D721Med (cell line): ENCODE measurements around the gene VPS9D1.
A peak's percentile ranks its signal among the peaks of the same experiment; 100 is the strongest.
"Not testable (repeated sequence)": the region's sequence is repeated elsewhere in the genome, so short reads cannot be mapped to it uniquely, and the experiment has no call there.

Experiments
- DNase-seq: peaks from one replicate; pipeline ENCODE4 v3.0.0; 2011; ENCODE audit warnings: low spot score; ENCODE audit not compliant: insufficient read length
- FAIRE-seq: peaks from 2 replicates; lab custom pipeline; 2011; peaks lifted over from hg19 to GRCh38; lab: Jason Lieb, UNC
- TF ChIP-seq, protein P1 (sequence below): IDR thresholded peaks from 2 replicates; pipeline ENCODE4 v1.5.1; 2012; ENCODE audit warnings: mild to moderate bottlenecking, control low read depth; ENCODE audit not compliant: insufficient read depth; ENCODE audit errors: missing control alignments

VPS9D1 gene

DNA sequence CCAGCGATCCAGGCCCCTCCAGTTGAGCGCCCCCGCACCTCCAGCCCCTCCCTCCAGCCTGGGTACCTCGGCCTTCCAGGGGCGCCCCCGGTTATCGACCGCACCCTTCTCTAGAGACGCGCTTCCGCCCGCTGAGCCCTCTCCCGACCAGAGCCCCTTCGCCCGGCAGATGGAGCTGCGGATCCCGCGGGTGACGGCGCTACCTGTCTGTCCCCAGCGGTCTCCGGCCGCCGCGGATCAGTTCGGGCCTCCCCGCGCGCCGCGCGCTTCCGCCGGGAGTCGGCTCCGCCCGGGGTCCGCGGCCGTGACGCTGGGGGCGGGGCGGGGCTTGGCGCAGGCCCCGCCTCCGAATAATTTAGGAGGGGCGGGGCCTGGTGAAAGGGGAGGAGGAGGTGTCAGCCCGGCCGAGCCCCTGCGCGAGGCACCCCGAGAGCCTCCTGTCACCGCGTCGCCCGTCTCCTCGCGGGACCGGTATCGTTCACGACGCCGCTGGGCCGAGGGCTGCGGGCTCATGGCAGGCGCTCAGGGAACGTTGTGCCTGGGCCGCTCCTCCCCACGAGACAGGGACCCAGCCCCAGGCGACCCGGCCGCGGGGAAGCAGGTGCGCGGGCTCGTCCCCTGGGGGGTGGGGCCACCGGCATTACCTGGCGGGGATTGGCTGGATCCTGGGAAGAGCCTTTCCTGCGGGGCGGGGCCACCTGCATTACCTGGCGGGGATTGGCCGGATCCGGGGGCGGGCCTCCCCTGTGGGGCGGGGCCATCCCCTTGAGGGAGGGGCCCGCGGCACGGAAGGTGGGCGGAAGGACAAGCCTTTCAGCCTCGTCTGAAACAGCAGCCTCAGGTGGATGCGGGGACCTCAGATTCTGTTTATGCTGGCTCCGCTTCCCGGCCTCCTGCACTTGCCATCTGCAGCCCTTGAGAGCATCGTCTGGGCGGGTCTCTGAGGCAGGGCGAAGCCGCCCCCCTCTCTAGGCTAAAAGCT is 19.0 kb downstream of the VPS9D1 start, which contains the start of gene SPATA2L:
Gene SPATA2L (minus strand): TSS at position 281 of the 982 bp plus-strand sequence. CDS start 473 bp downstream, outside the sequence.
- TF ChIP-seq, protein P1, sequence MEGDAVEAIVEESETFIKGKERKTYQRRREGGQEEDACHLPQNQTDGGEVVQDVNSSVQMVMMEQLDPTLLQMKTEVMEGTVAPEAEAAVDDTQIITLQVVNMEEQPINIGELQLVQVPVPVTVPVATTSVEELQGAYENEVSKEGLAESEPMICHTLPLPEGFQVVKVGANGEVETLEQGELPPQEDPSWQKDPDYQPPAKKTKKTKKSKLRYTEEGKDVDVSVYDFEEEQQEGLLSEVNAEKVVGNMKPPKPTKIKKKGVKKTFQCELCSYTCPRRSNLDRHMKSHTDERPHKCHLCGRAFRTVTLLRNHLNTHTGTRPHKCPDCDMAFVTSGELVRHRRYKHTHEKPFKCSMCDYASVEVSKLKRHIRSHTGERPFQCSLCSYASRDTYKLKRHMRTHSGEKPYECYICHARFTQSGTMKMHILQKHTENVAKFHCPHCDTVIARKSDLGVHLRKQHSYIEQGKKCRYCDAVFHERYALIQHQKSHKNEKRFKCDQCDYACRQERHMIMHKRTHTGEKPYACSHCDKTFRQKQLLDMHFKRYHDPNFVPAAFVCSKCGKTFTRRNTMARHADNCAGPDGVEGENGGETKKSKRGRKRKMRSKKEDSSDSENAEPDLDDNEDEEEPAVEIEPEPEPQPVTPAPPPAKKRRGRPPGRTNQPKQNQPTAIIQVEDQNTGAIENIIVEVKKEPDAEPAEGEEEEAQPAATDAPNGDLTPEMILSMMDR, result no peak
- peak; percentile 77 for DNase-seq
- FAIRE-seq, result no peak

DNA sequence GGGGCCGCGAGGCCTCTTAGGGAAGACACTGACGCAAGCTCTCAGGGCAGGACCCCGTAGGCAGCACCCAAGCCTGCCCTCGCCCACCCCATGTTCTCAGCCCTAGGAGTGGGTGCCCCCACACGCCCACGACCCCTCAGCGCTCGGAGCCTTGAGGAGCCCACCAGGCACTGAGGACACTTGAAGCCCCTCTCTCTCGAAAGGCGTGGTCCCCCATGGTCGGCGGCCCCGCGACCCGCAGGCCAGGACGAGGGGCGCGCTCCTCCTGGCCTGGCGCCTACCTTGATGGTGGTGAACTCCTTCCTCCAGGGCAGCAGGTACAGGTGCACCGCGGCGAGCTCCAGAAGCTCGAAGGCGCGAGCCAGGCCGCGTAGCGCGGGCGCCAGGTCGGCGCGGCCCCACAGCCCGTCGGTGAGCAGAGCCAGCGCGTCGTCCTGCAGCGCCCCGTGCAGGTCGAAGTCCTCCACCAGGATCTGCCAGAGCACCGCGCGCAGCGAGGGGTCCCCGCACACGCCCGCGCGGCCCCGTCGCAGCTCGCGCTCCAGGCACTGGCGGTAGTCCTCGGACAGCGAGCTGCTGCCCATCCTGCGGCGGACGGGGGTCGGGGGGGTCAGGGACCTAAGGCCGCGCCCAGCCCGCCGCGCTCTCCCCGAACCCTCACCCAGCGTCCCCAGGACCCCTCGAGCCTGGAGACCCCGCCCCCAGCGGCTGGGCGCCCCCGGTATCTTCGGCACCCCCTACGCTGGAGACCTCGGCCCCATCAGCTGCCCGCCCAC is 19.9 kb downstream of the VPS9D1 start:
- DNase-seq, result no peak
- TF ChIP-seq, protein P1, result peak; percentile 23
- no peak for FAIRE-seq

DNA sequence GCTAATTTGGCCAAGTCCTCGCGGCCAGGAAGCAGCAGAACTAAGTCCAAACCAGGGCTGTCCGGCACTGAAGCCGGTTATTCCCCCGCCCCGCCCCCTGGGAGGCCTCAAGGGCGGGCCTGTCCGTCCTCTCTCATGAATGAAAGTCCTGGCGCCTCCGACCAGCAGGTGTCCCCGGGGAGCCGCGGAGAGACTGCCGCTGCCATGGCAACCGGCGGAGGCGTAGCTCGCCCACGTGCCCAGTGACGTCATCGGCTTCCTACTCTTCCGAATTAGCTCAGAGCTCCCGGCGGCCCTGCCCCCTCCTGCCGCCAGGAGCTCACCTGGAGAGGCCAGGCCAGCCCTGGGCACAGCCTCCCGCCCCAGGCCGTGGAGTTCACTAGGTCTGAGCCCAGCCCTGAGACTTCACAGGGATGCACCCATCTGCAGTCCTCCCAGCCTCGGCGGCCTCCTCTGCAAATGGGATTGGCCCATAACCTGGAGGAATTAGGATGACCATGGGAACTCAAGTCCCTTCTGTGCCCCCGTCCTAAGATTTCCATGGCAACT is 20.5 kb downstream of the VPS9D1 start:
- TF ChIP-seq, protein P1, result peak; percentile 46
- FAIRE-seq (no peak), DNase-seq (peak; percentile 73)

DNA sequence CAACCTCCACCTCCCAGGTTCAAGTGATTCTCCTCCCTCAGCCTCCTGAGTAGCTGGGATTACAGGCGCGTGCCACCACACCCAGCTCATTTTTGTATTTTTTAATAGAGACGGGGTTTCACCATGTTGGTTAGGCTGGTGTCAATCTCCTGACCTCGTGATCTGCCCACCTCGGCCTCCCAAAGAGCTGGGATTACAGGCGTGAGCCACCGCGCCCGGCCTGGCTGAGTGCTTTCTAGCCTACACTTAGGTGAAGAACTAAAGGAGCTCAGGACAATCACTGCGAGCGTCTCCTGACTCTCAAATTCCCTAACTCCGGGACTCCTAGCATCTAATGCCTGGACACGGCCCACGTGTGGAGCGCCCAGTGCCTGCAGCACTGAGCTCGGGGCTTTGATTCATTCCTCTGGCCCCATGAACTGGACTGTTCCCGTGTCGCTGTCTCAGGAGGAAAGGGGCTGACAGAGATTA is 21.0 kb downstream of the VPS9D1 start:
- not testable (repeated sequence) for DNase-seq, FAIRE-seq

DNA sequence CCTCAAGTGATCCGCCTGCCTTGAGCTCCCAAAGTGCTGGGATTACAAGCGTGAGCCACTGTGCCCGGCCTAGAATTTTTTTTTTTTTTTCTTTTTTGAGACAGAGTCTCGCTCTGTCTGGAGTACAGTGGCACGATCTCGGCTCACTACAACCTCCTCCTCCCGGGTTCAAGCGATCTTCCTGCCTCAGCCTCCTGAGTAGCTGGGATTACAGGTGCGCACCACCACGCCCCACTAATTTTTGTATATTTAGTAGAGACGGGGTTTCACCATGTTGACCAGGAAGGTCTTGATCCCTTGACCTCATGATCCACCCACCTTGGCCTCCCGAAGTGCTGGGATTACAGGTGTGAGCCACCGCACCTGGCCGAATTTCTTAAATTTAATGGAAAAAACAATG is 22.0 kb downstream of the VPS9D1 start:
- not testable (repeated sequence) for FAIRE-seq, DNase-seq

DNA sequence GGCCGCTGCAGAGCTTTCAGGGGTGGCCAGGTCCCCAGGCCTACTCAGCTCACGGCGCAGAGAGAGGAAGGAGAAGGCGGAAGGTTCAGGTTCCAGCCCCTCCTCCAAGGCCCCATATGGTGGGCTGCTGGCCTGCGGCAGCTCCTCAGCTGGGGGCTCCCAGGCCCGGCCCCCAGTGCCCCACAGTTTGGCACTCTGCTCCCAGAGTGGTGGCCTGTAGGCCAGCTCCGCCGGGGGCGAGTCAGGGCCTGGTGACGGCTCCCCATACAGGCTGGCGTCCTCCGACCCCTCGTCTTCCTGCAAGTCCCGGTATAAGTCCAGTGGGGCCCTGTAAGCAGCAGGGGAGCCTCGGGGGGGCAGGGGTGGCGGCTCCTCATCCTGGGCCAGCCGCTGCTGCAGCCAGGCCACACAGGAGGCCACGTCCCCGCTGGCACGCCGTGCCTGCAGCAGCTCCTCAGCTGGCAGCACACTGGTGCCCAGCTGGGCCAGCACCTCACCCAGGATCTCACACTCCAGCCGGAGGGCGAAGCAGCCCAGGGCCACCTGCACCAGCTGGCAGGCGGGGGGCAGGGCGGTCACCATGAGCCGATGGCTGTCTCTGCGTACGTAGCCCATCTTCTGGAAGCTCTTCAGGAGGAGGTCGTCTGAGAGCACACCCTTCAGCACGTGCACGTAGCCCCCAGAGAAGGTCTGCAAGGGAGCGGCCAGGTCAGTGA is 22.9 kb downstream of the VPS9D1 start:
- TF ChIP-seq, protein P1, result no peak
- DNase-seq, result no peak

DNA sequence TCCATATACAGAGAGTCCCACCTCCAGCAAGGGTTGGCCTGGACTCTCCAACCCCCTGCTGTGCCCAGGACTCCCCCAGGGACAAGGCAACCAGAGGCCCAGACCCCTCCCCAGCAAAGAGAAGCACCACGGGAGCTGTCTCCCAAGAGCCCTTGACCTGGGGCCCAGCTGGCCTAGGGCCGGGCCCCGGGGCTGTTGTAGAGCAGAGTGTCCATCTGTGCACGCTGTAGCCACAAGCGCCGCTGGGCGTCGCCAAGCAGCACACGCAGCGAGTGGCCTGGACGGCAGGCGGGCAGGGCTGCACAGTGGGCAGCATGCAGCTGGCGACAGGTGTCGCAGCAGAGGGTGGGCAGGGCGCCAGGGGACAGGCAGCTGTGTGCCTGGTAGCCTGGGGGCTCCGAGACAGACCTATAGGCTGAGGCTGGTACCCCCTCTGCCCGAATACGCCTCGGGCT is 23.5 kb downstream of the VPS9D1 start:
- TF ChIP-seq, protein P1, result no peak
- FAIRE-seq (no peak), DNase-seq (no peak)

More for the DNA sequence above, 22.9 kb downstream of the VPS9D1 start:
- no peak for FAIRE-seq
